Measurements from ENCODE around the gene GABARAPL1.

DNA sequence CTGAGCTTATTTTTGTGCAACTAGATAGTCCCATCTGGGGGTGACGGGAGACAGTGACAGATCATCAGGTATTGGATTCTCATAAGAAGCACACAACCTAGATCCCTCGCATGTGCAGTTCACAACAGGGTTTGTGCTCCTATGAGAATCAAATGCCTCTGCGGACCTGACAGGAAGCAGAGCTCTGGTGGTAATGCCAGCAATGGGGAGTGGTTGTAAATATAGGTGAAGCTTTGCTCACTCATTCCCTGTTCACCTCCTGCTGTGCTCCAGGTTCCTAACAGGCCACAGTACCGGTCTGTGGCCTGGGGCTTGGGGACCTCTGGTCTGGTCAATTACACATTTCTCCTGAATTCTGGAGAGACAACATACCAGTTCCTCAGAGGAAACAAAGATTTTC is 39.0 kb downstream of the GABARAPL1 start:
- no peak for TF ChIP-seq POLR2AphosphoS5 (IDR thresholded peaks at IDR 0.05; ENCODE audit: borderline replicate concordance, low read depth, low read length)
- no peak for TF ChIP-seq EZH2 (IDR thresholded peaks at IDR 0.05)
- TF ChIP-seq FOXP2 (optimal IDR thresholded peaks at IDR 0.05; ENCODE audit: control extremely low read depth, extremely low read length, insufficient read depth), result no peak

Measured in SK-N-MC (cell line).